NT2/D1 (cell line): ENCODE data around the gene PAWR.

Experiments
- SUZ12 ChIP-seq: IDR thresholded peaks from 2 replicates; pipeline ENCODE4 v1.6.1; 2011; ENCODE audit not compliant: insufficient read length, insufficient read depth; ENCODE audit errors: extremely low read depth
- YY1 ChIP-seq: IDR thresholded peaks from 2 replicates; pipeline ENCODE4 v1.6.1; 2011; ENCODE audit not compliant: insufficient read length, insufficient read depth

- TF ChIP-seq YY1 (no peak), SUZ12 (no peak)
Measured at GRCh38 chr12:79587368-79587767, 103.4 kb downstream of the PAWR start.
